ENCODE data around the gene GALNTL6. TPM values are rescaled to one million over a fixed set of nuclear protein-coding genes. Genes with fewer than 3 reads are reported as not detected.

The GALNTL6 gene
- total RNA-seq, 4 donors from 2014 or later: 0.30 to 1.3 (median 0.60) TPM

GRCh38 chr4:172045981-172046380, 232.8 kb downstream of the GALNTL6 start:
- 79 to 89% methylated on average over 2 of the region's 2 CpGs for WGBS, 2 donors
- no peak for DNase-seq (ENCODE audit: low spot score in 2 of 2)
- H3K4me3 ChIP-seq (ENCODE audit: low read depth, poor library complexity, severe bottlenecking): no peak overlapping the region
- intact Hi-C loops (cut with DNase I; ENCODE audit: low total_unique reads): no loop called here
- TF ChIP-seq CTCF (IDR thresholded peaks at IDR 0.05) (no peak), POLR2A (IDR thresholded peaks at IDR 0.05) (no peak)

- intact Hi-C loops (cut with DNase I; ENCODE audit: low total_unique reads): no loop called here
- no peak for DNase-seq (ENCODE audit: low spot score in 2 of 2)
- 60 to 73% methylated on average over 1 of the region's 1 CpG for WGBS, 2 donors
- TF ChIP-seq POLR2A (IDR thresholded peaks at IDR 0.05) (no peak), CTCF (IDR thresholded peaks at IDR 0.05) (no peak)
- no peak overlapping the region for H3K4me3 ChIP-seq (ENCODE audit: low read depth, poor library complexity, severe bottlenecking)
Measured at GRCh38 chr4:172048666-172049065, 235.5 kb downstream of the GALNTL6 start.

GRCh38 chr4:172050911-172051310, 237.7 kb downstream of the GALNTL6 start:
- no peak for DNase-seq (ENCODE audit: low spot score in 2 of 2)
- TF ChIP-seq CTCF (IDR thresholded peaks at IDR 0.05) (no peak), POLR2A (IDR thresholded peaks at IDR 0.05) (no peak)
- intact Hi-C loops (cut with DNase I; ENCODE audit: low total_unique reads): no loop called here
- WGBS, 2 donors: 83 to 86% methylated on average over 4 of the region's 4 CpGs
- H3K4me3 ChIP-seq (ENCODE audit: low read depth, poor library complexity, severe bottlenecking): no peak overlapping the region

- intact Hi-C loops (cut with DNase I; ENCODE audit: low total_unique reads): no loop called here
- 78 to 80% methylated on average over 1 of the region's 1 CpG for WGBS, 2 donors
- TF ChIP-seq POLR2A (IDR thresholded peaks at IDR 0.05): no peak
- no peak overlapping the region for H3K4me3 ChIP-seq (ENCODE audit: low read depth, poor library complexity, severe bottlenecking)
- no peak for DNase-seq (ENCODE audit: low spot score in 2 of 2)
Measured at GRCh38 chr4:172055046-172055445, 241.8 kb downstream of the GALNTL6 start.

GRCh38 chr4:172055498-172055897, 242.3 kb downstream of the GALNTL6 start:
- no peak for TF ChIP-seq CTCF (IDR thresholded peaks at IDR 0.05)
- TF ChIP-seq POLR2A (IDR thresholded peaks at IDR 0.05): no peak
- H3K4me3 ChIP-seq (ENCODE audit: low read depth, poor library complexity, severe bottlenecking): no peak overlapping the region
- WGBS, 2 donors: 85 to 90% methylated on average over 2 of the region's 2 CpGs
- intact Hi-C loops (cut with DNase I; ENCODE audit: low total_unique reads): no loop called here
- no peak for DNase-seq (ENCODE audit: low spot score in 2 of 2)

- WGBS, 2 donors: 62 to 77% methylated on average over 1 of the region's 1 CpG
- H3K4me3 ChIP-seq (ENCODE audit: low read depth, poor library complexity, severe bottlenecking): no peak overlapping the region
- intact Hi-C loops (cut with DNase I; ENCODE audit: low total_unique reads): no loop called here
- TF ChIP-seq CTCF (IDR thresholded peaks at IDR 0.05) (no peak), POLR2A (IDR thresholded peaks at IDR 0.05) (no peak)
- no peak for DNase-seq (ENCODE audit: low spot score in 2 of 2)
Measured at GRCh38 chr4:172061204-172061603, 248.0 kb downstream of the GALNTL6 start.

Measured in lower leg skin (tissue), 4 donors.